NCI-H2029 treated with DMSO at 0.1 percent for 48 hours (cell line): Measurements from ENCODE around the gene CEACAM16.

Experiments used
- DNase-seq: peaks from one replicate; lab custom pipeline; 2025; lab: John Stamatoyannopoulos, UW

Gene CEACAM16

GRCh38 chr19:44746616-44746945 lies 47.6 kb downstream of the CEACAM16 start:
- DNase-seq = no peak

GRCh38 chr19:44746946-44747738 lies 48.2 kb downstream of the CEACAM16 start:
- peak; percentile 12 for DNase-seq

GRCh38 chr19:44747739-44748425 lies 48.9 kb downstream of the CEACAM16 start:
- peak; percentile 70 for DNase-seq

GRCh38 chr19:44748426-44749254 lies 49.7 kb downstream of the CEACAM16 start, which contains the start of gene BCL3:
BCL3 (plus strand) TSS chr19:44748708; CDS start chr19:44748791, 83 bp downstream.
- DNase-seq = no peak

GRCh38 chr19:44749292-44749691 lies 50.3 kb downstream of the CEACAM16 start:
- DNase-seq = no peak

- DNase-seq = no peak
These were observed 51.0 kb downstream of the CEACAM16 start for GRCh38 chr19:44749994-44750393.

GRCh38 chr19:44752123-44752815 lies 53.3 kb downstream of the CEACAM16 start:
- DNase-seq = no peak

GRCh38 chr19:44752816-44753625 lies 54.1 kb downstream of the CEACAM16 start:
- peak; percentile 89 for DNase-seq

- DNase-seq = no peak
These were observed 54.6 kb downstream of the CEACAM16 start for GRCh38 chr19:44753626-44753931.

GRCh38 chr19:44753932-44754749 lies 55.2 kb downstream of the CEACAM16 start:
- peak; percentile 43 for DNase-seq

- DNase-seq = no peak
These were observed 55.8 kb downstream of the CEACAM16 start for GRCh38 chr19:44754750-44755080.

- DNase-seq = no peak
These were observed 56.3 kb downstream of the CEACAM16 start for GRCh38 chr19:44755219-44755618.

- DNase-seq = no peak
These were observed 57.2 kb downstream of the CEACAM16 start for GRCh38 chr19:44756089-44756562.

GRCh38 chr19:44757057-44757734 lies 58.2 kb downstream of the CEACAM16 start:
- no peak for DNase-seq

- no peak for DNase-seq
These were observed 59.0 kb downstream of the CEACAM16 start for GRCh38 chr19:44757735-44758505.

GRCh38 chr19:44758596-44758995 lies 59.6 kb downstream of the CEACAM16 start:
- no peak for DNase-seq

GRCh38 chr19:44759083-44759804 lies 60.3 kb downstream of the CEACAM16 start:
- DNase-seq = no peak
